HG03457 (cell line): ENCODE data around the gene HOXD1.

Experiments
- ATAC-seq: cut with Tn5 transposase; IDR thresholded peaks from one replicate; pipeline ENCODE4 v1.9.1; 2021; ENCODE audit warnings: moderate number of reproducible peaks; ENCODE audit not compliant: unreplicated experiment

Gene HOXD1

GRCh38 chr2:176178757-176179295 lies 9.6 kb upstream of the HOXD1 start:
- ATAC-seq, result no peak

DNA sequence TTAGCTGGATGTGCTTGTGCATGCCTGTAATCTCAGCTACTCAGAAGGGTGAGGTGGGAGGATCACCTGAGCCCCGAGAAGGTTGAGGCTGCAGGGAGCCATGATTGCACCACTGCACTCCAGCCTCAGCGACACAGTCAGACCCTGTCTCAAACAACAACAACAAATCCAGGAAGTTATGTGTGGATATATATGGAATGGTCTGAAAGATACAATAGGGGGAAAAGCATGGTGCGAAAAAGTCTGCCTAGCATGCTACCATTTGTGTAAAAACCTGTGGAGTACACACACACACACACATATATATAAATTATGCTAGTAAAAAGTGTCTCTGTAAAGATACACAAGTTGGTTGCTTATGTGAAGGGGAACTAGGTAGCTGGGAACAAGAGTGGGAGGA lies 6.9 kb upstream of the HOXD1 start:
- ATAC-seq, result no peak

DNA sequence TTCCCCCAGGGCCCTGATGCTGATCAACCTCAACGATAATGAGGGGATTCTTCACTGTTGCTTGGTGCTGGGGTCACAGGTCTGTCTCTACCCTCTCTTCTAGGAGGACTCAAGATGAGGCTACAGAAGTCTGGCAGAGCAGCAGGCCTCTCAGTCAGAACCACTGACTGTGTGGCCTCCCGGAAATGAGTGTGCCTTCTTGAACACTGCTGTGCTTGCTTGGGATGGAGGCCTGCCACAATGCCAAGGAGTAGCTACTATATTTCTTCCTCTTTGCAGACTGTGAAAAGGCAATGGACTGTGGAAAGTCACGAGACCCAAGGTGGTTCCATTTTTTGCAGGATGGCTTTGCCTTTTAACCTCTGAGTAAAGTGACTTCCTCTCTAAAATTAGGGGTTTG lies 5.8 kb upstream of the HOXD1 start:
- ATAC-seq, result no peak

DNA sequence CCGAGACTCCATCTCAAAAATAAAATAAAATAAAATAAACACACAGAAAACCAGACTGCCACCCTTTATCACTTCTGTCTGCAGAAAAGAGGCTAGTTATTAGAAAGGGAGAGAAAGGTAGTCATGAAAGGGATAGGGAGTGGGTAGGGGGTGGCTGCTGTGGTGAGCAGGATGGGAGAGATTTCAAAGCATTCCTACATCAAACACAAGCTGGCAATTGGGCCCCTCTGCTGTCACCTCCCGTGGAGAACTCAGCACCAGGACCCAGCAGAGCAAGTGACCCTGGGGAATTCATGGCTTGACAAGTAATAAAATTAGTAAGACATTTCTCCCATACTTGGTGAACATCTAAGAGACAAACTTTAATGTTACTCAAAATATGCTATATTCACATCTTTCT lies 3.7 kb upstream of the HOXD1 start:
- ATAC-seq, result no peak

DNA sequence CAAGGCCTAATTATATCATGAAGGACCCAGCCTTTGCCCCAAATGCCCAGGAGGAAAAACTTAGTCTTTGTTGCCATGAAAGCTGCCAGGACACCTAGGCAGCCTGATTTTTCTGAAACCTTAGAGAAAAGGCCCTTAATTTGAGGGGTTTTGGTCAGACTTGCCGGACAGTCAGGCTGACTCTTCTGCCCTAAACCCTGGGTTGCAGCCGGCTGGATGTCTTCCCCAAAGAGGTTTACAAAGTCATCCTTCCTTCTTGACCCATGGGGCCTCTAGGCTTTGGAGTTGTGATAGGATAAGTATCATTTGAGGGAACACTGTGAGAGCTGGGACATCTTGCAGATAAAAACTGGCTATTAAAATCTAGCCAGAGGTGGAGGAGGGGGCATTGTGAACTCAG lies 2.4 kb upstream of the HOXD1 start:
- ATAC-seq, result no peak

GRCh38 chr2:176187200-176187898 lies 1.1 kb upstream of the HOXD1 start:
- no peak for ATAC-seq

DNA sequence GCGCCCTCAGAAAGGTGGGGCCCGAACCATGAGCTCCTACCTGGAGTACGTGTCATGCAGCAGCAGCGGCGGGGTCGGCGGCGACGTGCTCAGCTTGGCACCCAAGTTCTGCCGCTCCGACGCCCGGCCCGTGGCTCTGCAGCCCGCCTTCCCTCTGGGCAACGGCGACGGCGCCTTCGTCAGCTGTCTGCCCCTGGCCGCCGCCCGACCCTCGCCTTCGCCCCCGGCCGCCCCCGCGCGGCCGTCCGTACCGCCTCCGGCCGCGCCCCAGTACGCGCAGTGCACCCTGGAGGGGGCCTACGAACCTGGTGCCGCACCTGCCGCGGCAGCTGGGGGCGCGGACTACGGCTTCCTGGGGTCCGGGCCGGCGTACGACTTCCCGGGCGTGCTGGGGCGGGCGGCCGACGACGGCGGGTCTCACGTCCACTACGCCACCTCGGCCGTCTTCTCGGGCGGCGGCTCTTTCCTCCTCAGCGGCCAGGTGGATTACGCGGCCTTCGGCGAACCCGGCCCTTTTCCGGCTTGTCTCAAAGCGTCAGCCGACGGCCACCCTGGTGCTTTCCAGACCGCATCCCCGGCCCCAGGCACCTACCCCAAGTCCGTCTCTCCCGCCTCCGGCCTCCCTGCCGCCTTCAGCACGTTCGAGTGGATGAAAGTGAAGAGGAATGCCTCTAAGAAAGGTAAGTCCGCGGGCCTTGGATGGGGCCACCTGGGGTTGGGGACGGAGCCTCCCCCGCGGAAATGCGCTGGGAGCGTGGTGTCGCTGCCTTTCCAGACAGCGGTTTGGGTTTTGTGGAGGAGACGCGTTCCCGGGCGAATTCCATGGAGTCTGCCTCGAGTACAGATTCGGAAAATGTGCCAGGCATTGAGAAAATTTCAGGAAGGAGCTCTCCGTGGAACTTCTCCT lies 559 bp downstream of the HOXD1 start:
- no peak for ATAC-seq

GRCh38 chr2:176189681-176190641 lies 1.5 kb downstream of the HOXD1 start:
- no peak for ATAC-seq

DNA sequence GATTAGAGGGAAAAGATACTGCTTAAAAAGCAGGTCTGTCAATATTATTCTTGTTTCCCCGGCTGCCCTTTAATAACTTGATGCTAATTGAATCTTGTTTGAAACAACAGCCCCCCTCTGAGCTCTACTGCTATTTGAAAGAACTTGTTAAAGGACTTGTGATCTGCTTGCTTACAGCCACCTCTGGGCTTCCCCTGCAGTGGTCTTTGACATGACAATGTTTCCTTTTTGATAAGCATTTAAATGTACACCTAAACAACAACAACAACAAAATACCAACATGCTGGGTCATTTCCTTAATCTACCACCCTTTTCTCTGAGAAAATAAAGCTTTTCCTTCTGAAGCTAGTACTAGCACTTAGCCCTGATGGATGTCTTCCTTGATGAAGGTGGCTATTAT lies 3.9 kb downstream of the HOXD1 start:
- ATAC-seq, result no peak

- no peak for ATAC-seq
Observed at GRCh38 chr2:176193048-176193447, 4.6 kb downstream of the HOXD1 start.

DNA sequence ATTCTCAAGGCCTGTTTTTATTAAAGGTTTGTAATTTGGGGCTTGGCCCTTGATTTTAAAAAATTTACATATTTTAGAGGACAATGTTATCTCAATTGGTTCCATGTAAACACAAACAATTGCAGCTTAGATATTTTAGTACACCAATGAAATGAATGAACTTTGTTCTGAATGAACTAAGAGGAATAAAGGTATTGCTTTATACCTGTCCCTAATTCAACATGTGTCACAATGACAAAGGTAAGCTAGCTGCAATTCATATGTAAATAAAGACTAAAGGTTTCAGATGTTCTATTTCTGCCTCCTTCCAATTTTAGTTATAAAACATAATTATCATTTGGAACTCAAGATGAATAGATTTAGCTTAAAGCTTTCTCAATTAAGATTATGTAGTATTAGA lies 11.4 kb downstream of the HOXD1 start:
- no peak for ATAC-seq

- ATAC-seq, result no peak
Observed at GRCh38 chr2:176200971-176201370, 12.5 kb downstream of the HOXD1 start.

- no peak for ATAC-seq
Observed at GRCh38 chr2:176202491-176202890, 14.0 kb downstream of the HOXD1 start.

GRCh38 chr2:176205126-176205525 lies 16.7 kb downstream of the HOXD1 start:
- no peak for ATAC-seq

DNA sequence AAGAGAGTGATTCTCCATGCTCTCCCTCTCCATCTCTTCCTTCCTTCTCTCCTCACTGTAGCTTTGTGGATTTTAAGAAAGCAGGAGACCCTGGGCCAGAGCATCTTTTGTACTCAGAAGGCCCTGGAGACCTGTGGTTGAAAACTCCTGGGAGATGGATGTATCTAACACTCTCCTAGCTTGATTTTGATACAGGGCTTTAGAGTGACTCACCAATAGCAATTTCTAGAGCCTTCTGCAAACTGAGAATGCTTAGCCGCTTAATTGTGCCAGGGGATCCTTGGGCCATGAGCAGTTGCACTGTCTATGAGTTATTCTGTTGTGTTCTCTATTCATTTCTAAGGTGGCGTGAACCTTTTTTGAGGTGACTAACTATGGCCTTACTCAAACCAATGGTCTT lies 17.7 kb downstream of the HOXD1 start:
- no peak for ATAC-seq

DNA sequence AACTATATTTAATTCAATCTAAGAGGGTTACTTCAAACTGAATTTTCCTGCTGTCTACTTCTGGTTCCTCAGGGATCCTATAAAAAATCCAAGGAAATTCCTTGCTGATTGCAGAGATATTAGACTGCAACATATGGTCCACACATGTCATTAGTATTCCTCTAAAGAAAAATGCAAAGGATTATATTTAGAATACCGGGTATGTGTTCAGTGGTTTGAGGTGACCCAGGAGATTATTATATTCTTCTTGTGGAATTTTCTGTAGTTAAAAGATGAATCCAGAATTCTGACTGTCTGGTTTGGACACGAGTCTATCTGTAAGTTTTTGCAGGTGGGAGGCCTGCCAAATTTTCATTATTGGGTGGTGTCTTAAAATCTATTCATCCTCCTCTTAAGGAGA lies 18.2 kb downstream of the HOXD1 start:
- ATAC-seq, result no peak

- no peak for ATAC-seq
Observed at GRCh38 chr2:176211110-176211509, 22.6 kb downstream of the HOXD1 start.

GRCh38 chr2:176212276-176212675 lies 23.8 kb downstream of the HOXD1 start:
- ATAC-seq, result no peak

- no peak for ATAC-seq
Observed at GRCh38 chr2:176213406-176213805, 24.9 kb downstream of the HOXD1 start.

DNA sequence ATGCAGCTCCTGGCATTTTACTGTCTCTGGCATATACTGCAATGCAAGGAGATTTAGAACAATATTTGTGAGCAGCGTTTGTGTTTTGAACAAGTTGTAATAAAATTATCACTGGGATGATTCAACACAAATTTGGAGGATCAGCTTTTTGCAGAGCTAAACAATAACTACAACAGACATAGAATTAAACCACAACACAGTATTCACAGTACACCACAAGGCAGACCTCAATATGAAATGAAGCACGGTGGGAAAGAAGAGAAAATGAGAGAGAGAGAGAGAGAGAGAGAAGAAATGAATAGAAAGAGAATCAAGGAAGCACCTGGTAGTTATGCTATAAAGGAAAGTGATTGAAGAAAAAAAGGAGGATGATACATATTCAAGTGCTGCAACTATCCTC lies 39.4 kb downstream of the HOXD1 start:
- no peak for ATAC-seq

DNA sequence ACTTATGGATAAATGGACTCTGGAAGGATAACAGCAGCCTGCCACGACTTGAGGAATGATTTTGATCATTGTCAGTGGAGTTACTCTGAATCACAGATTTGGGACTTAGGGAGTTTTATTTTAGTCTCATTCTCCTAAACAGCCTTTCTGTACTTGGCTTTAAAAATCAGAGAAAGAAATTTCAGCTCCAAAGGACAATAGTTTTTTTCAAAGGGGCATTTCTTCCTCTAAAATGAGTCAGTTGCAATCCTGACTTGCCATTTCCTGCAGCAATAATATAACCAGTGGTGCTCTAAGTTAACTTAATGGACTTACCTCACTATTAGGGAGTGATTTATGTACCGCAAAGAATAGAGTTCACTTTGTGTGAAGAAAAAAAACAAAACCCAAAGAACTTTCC lies 45.7 kb downstream of the HOXD1 start:
- ATAC-seq, result no peak
